ENCODE measurements around the gene HNRNPD.
"Not testable (repeated sequence)": the region's sequence is repeated elsewhere in the genome, so short reads cannot be mapped to it uniquely, and the experiment has no call there.

Gene HNRNPD

DNA sequence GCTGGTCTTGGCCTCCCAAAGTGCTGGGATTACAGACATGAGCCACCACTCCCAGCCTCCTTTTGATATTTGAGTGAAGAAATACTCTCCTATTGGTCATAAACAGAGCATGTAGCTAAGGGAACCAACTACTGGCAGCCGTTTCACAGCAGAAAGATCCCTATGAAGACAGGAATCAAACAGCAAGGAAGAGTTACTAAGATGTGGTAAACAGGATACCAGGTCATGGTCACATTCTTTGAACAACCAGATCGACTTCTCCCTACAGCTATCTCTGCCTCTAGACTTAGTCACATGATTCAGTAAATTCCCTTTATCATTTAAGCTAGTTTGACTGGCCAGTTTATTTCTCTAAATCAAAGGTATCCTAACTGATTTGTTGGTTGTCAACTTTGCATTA, 9.0 kb upstream of the HNRNPD start:
- Mint-ChIP-seq H3K36me3 (ENCODE audit: low read depth) (peaks cover 2% of the 10 kb centered on the region), H3K4me1 (ENCODE audit: low read depth) (peaks cover 7% of the 10 kb centered on the region), H3K27me3 (no peaks in the 10 kb centered on the region), H3K4me3 (no peak overlapping the region), H3K9me3 (no peaks in the 10 kb centered on the region), H3K27ac (no peak overlapping the region)

DNA sequence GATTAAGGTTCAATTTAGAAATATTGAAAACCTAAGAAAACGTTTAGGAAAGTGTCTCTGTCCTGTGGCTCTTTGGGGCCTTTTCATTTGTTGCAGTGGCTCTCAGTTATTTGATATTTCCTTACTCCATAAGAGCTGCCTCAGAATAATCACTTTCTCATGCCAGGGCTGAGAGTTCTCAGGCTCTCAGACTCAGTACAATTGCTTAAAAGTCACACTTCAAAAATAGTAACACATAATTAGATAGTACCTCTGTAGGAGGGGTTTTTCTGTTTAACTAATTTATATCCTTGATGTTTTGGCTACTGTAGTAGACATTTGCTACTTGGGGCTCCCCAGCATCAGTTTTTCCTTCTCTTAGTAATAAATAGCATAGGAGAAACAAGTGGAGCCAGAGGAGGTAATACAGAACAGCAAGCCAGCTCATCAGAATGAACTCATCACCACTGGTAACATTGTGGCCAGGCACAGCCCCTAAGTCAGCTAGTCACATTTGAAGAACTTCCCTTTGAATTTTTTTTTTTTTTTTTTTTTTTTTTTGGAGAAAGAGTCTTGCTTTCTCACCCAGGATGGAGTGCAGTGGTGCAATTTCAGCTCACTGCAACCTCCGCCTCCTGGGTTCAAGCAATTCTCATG, 8.0 kb upstream of the HNRNPD start:
- Mint-ChIP-seq H3K4me3 (no peak overlapping the region), H3K4me1 (ENCODE audit: low read depth) (peaks cover 10% of the 10 kb centered on the region), H3K27me3 (no peaks in the 10 kb centered on the region), H3K27ac (no peak overlapping the region), H3K36me3 (ENCODE audit: low read depth) (peaks cover 5% of the 10 kb centered on the region), H3K9me3 (no peaks in the 10 kb centered on the region)

DNA sequence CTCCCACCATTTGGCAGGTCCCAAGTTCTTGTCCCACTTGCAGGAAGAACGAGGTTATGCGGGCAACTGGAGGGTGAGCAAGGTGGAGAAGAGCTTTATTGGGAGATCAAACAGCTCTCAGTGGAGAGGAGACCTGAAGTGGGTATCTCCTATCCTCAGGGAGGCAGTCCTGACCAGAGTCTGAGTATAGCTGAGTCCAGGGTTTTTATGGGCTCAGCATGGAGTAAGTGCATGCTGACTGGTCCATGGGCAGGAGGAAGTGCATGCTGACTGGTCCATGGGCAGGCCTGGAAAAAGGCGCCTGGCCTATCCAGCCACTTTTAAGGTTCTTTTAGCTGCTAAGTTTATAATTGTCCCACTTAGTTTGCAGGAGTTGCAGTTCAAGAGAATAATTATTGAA, 7.4 kb upstream of the HNRNPD start:
- no peaks in the 10 kb centered on the region for H3K9me3 Mint-ChIP-seq
- H3K27me3 Mint-ChIP-seq: no peaks in the 10 kb centered on the region
- no peak overlapping the region for H3K4me3 Mint-ChIP-seq
- H3K36me3 Mint-ChIP-seq (ENCODE audit: low read depth): peaks cover 10% of the 10 kb centered on the region
- peaks cover 14% of the 10 kb centered on the region for H3K4me1 Mint-ChIP-seq (ENCODE audit: low read depth)
- no peak overlapping the region for H3K27ac Mint-ChIP-seq

DNA sequence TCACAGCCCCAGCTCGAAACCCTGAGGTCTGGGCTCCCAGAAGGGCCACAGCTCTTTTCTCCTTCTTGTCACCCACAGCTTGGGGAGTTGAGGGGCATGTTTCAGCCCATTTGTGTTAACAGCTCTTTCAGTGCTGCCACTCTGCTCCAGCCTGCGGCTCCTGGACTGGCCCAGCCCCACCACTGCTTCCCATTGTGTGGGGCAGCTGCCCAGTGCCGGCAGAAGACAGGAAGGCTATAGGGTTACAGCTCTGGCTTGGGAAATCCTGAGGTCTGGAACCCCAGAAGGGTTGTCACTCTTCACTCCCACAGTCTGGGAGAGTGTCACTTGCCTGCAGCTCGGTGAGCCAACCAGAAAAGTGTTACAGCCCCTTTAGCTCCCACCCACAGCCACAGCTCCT, 7.0 kb upstream of the HNRNPD start:
- Mint-ChIP-seq H3K4me1 (ENCODE audit: low read depth) (peaks cover 18% of the 10 kb centered on the region), H3K9me3 (no peaks in the 10 kb centered on the region), H3K4me3 (no peak overlapping the region), H3K27ac (no peak overlapping the region), H3K27me3 (no peaks in the 10 kb centered on the region), H3K36me3 (ENCODE audit: low read depth) (peaks cover 10% of the 10 kb centered on the region)

DNA sequence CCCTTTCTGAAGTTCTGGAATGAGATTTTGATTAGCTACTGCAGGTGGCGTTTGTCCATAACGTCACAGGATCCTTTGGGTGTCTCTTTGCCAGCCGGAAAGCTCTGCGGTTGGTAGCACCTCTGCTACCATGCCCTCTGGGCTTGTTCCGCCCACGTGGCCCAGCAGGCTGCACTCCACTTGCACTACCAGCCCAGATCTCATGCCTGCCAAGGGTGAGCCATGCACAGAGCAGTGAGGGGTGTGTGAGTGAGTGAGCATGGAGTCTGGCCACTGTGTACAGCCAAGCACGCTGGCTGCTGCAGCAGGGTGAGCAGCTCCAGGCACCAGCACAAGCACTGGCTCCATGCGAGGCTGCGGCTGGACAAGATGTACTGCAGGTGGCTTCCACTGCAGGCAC, 6.6 kb upstream of the HNRNPD start:
- no peaks in the 10 kb centered on the region for H3K9me3 Mint-ChIP-seq
- no peak overlapping the region for H3K27ac Mint-ChIP-seq
- peaks cover 10% of the 10 kb centered on the region for H3K36me3 Mint-ChIP-seq (ENCODE audit: low read depth)

DNA sequence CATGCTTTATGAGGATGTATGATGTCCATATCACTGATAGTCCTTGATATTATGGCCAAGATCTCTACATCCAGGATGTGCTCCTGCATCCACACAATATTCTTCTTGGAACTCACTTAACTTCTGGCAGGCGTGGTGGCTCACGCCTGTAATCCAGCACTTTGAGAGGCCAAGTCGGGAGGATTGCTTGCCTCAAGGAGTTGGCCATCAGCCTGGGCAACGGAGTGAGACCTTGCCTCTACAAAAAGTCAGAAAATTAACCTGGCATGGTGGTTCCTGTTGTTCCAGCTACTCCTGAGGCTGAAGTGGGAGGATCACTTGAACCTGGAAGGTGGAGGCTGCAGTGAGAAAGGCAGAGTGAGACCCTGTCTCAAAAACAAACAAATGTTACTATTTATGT, 2.3 kb upstream of the HNRNPD start:
- Mint-ChIP-seq H3K9me3 (no peaks in the 10 kb centered on the region), H3K4me1 (ENCODE audit: low read depth) (peaks cover 24% of the 10 kb centered on the region), H3K36me3 (ENCODE audit: low read depth) (peaks cover 37% of the 10 kb centered on the region), H3K27me3 (no peaks in the 10 kb centered on the region), H3K27ac (peak overlapping the region; percentile 8), H3K4me3 (peak overlapping the region; percentile 99)

More for the DNA sequence above, 6.6 kb upstream of the HNRNPD start:
- H3K27me3 Mint-ChIP-seq: no peaks in the 10 kb centered on the region
- H3K4me1 Mint-ChIP-seq (ENCODE audit: low read depth): peaks cover 23% of the 10 kb centered on the region
- no peak overlapping the region for H3K4me3 Mint-ChIP-seq

DNA sequence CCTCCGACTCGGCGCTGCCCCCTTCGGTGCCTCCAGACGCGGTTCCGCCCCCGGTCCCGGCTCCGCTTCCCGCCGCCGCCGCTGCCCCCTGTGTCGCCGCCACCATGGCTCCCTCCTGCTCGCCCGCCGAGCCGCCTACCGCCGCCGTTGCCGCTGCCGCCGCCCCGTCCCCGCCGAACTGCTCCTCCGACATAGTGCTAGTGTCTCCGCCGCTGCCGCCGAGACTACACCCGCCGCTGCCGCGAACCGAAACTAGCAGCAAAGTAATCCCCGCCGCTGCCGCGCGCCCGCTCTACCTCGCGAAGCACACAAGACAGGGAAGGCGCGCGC, 340 bp downstream of the HNRNPD start:
- H3K36me3 Mint-ChIP-seq (ENCODE audit: low read depth): peaks cover 64% of the 10 kb centered on the region
- peak overlapping the region; percentile 99 for H3K27ac Mint-ChIP-seq
- peaks cover 51% of the 10 kb centered on the region for H3K4me1 Mint-ChIP-seq (ENCODE audit: low read depth)
- H3K27me3 Mint-ChIP-seq: no peaks in the 10 kb centered on the region
- peak overlapping the region; percentile 99 for H3K4me3 Mint-ChIP-seq
- H3K9me3 Mint-ChIP-seq: no peaks in the 10 kb centered on the region

DNA sequence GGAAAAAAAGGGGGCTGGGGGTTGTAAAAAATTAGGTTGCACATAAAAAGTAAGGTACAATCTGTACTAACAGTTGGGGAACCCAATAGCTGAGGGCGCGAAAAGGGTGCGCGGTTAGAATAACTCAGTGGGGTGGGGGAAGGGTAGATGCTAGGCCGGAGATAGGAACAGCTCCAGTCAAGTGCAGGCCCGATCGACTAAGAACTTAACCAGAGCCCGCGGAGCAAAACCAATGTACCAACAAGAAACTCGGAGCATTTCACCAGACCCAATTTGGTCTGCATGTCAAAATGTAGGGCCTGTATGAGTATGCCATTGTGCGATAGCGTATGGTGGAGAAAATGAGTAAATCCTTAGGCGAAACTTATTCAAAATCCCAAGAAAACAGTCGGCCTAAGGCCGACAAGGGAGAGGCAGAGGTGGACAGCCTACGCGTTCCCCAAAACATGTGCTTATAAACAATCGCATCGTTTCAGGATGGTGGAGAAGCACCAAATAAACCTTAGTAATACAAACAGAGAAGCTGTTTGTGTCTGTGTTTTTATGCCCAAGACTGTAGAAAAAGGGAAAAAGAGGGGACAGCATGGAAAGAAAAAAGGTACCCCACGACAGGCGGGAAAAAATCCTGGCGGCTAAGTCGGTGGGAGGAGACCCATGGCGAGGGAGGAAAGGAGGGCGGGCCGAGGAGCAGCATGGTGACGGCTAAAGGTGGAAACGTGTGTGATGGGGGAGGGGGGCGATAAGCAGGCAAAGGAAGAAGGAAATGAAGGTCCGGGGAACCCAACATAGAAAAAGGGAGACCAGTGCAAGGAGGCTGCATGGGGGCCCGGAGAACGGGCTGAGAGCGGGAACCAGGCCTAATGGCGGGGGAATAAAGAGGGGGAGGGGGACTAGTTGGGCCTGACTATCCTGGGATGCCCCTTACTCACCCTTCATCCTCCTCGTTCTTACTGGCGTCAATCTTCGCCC, 990 bp downstream of the HNRNPD start:
- Mint-ChIP-seq H3K27me3 (no peaks in the 10 kb centered on the region), H3K4me3 (peak overlapping the region; percentile 99), H3K4me1 (ENCODE audit: low read depth) (peaks cover 57% of the 10 kb centered on the region), H3K27ac (peak overlapping the region; percentile 99), H3K36me3 (ENCODE audit: low read depth) (peaks cover 69% of the 10 kb centered on the region), H3K9me3 (no peaks in the 10 kb centered on the region)

DNA sequence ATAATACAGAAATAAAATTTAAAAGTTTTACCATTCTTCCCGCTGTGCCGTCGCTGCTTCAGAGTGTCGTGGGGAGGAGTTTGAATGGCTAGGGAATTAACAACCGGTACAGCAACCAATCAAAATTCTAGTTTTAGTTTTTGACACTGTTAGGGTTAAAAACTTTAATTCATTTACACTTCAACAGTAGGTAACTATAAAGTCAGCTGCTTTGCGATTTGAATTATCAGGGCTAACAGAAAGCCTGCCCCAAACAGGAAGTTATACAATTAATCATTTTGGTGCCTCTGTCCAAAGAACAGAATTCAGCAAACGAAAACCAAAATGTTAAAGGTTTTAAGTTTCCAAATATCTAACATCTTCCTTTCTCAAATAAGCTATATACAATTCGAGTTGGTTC, 2.3 kb downstream of the HNRNPD start:
- Mint-ChIP-seq H3K9me3 (no peaks in the 10 kb centered on the region), H3K27me3 (no peaks in the 10 kb centered on the region), H3K4me1 (ENCODE audit: low read depth) (peaks cover 64% of the 10 kb centered on the region), H3K4me3 (peak overlapping the region; percentile 99), H3K27ac (peak overlapping the region; percentile 99), H3K36me3 (ENCODE audit: low read depth) (peaks cover 74% of the 10 kb centered on the region)

DNA sequence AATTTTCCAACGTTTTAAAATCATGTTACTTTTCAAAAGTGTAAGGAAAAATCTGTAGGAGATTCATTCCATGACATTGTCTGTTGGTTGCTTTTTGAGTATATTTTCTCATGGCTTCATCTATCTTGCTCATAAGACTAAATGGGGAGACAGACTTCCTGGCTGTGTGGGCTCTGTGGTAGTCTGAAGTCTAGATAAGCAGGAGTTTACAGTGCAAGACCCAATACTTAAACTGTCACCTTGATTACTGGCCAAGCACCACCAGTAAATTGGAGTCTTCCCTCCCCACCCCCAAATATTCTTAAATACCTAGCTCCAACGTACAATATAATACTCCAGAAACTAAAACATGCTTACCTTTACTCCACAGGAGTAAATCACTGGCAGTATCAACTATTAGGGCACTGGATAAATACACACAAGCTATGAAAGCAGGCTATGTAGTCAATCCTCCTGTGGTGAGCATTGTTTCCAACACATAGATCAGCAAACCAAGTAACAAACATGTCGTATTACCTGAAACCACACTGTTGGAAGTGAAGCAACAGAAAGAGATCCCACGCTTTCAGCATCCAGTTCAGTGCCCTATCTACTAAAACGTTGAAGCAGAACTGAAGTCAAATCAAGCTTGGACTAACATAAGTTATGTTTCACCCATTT, 6.2 kb downstream of the HNRNPD start:
- peak overlapping the region; percentile 65 for H3K27ac Mint-ChIP-seq
- H3K9me3 Mint-ChIP-seq: no peaks in the 10 kb centered on the region
- H3K4me1 Mint-ChIP-seq (ENCODE audit: low read depth): peaks cover 87% of the 10 kb centered on the region
- peaks cover 88% of the 10 kb centered on the region for H3K36me3 Mint-ChIP-seq (ENCODE audit: low read depth)
- no peaks in the 10 kb centered on the region for H3K27me3 Mint-ChIP-seq
- H3K4me3 Mint-ChIP-seq: peak overlapping the region; percentile 50

DNA sequence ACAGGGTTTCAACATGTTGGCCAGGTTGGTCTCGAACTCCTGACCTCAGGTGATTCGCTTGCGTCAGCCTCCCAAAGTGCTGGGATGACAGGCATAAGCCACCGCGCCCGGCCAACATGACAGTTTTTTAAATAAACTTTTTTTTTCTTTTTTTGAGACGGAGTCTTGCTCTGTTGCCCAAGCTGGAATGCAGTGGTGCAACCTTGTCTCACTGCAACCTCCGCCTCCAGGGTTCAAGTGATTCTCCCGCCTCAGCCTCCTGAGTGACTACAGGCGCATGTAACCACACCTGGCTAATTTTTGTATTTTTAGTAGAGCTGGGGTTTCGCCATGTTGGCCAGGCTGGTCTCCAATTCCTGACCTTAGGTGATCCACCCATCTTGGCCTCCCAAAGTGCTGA, 7.4 kb downstream of the HNRNPD start:
- H3K4me1 Mint-ChIP-seq (ENCODE audit: low read depth): peaks cover 96% of the 10 kb centered on the region
- not testable (repeated sequence) for H3K27me3 Mint-ChIP-seq, H3K9me3 Mint-ChIP-seq
- H3K36me3 Mint-ChIP-seq (ENCODE audit: low read depth): peaks cover 86% of the 10 kb centered on the region
- peak overlapping the region; percentile 57 for H3K27ac Mint-ChIP-seq
- peak overlapping the region; percentile 50 for H3K4me3 Mint-ChIP-seq

DNA sequence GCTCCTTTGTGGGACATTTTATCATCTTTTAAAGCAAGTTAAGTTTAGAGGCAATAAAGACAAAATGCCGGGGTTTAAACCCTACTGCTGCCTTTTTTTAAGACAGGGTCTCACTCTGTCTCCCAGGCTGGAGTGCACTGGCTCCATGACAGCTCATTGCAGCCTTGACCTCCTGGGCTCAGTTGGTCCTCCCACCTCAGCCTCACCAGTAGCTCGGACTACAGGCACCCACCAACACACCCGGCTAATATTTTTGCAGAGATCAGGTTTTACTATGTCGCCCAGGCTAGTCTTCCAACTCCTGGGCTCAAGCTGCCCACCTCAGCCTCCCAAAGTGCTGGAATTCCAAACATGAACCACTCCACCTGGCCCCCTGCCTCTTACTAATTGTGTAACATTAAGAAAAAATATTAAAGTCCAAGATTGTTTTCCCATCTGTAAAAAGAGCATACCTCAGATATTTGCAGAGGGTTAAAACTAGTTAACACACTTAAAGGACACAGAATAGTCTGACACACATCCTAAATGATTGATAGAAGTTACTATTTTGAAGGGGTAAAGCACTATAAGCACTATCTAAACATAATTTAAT, 9.8 kb downstream of the HNRNPD start:
- peak overlapping the region; percentile 55 for H3K4me3 Mint-ChIP-seq
- peaks cover 72% of the 10 kb centered on the region for H3K36me3 Mint-ChIP-seq (ENCODE audit: low read depth)

DNA sequence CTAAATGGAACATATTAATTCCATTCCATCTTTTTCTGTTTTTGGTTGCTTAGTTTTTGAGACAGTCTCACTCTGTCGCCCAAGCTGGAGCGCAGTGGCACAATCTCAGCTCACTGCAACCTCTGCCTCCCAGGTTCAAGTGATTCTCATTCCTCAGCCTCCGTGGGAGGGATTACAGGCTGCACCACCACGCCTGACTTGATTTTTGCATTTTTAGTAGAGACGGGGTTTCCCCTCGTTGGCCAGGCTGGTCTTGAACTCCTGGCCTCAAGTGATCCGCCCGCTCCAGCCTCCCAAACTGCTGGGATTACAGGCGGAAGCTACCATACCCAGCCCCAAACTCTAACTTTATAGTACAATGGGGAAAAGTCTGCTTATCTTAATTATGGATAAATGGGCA, 11.2 kb downstream of the HNRNPD start:
- peak overlapping the region; percentile 52 for H3K27ac Mint-ChIP-seq
- H3K27me3 Mint-ChIP-seq: no peaks in the 10 kb centered on the region
- H3K36me3 Mint-ChIP-seq (ENCODE audit: low read depth): peaks cover 71% of the 10 kb centered on the region
- peak overlapping the region; percentile 35 for H3K4me3 Mint-ChIP-seq
- no peaks in the 10 kb centered on the region for H3K9me3 Mint-ChIP-seq
- peaks cover 94% of the 10 kb centered on the region for H3K4me1 Mint-ChIP-seq (ENCODE audit: low read depth)

More for the DNA sequence above, 9.8 kb downstream of the HNRNPD start:
- Mint-ChIP-seq H3K9me3 (no peaks in the 10 kb centered on the region), H3K27me3 (no peaks in the 10 kb centered on the region), H3K4me1 (ENCODE audit: low read depth) (peaks cover 95% of the 10 kb centered on the region), H3K27ac (peak overlapping the region; percentile 45)

DNA sequence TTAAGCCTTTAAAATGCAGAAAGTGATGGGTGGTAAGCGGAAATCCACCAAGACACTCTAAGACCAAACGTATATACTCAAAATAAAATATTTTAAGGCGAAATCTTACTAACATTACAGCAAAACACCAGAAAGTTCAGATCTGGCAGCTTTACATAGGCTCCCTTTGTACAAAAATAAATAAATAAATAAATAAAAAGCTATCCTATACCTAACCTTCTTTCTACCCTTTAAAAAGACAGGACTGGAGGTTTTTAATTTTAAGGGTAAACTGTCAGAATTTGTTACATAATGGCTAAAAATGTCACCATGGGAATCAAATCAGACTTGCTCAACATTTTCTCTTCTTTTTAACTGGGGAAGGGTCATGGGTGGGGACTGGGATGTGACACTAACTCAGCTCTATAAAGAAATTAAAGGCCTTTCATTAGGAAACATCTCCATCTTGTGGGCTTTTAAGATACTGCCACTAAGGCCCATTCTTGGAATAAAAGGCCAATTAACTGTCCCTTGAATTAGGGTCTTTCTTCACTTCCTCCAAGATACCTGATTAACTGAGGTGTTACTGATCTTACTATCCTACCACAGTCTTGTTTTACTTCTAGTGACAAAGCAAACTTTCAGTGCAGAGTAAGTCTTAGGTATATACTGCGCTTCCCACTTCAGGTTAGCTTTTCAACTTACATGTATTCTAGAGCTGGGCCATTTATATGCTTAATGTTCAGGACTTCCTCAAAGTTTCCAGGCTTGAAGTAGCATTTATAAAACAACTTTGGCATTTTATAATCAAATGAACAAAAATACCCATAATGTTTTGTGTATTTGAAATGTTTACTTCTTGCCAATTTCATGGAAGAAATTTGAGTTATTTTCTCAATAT, 13.3 kb downstream of the HNRNPD start:
- Mint-ChIP-seq H3K4me1 (ENCODE audit: low read depth) (peaks cover 94% of the 10 kb centered on the region), H3K27ac (peak overlapping the region; percentile 24), H3K27me3 (no peaks in the 10 kb centered on the region), H3K9me3 (no peaks in the 10 kb centered on the region), H3K36me3 (ENCODE audit: low read depth) (peaks cover 75% of the 10 kb centered on the region), H3K4me3 (peak overlapping the region; percentile 51)

Measured in stimulated activated naive CD8-positive, alpha-beta T cell treated with anti-CD3 and anti-CD28 coated beads, Interleukin-15, Interleukin-2, amounts not matched to agents 100 ng/mL and 50 ng/mL, for 24 hours (primary cell).